GM03348 (cell line): Measurements from ENCODE around the gene BCORL1.

ENCODE experiments used
- DNase-seq: peaks from one replicate; pipeline ENCODE4 v3.0.0; 2012; ENCODE audit warnings: low spot score

The BCORL1 gene

GRCh38 chrX:130057209-130057608 is 74.8 kb downstream of the BCORL1 start:
- DNase-seq, result no peak

- no peak for DNase-seq
Observed at GRCh38 chrX:130058652-130059051, 76.2 kb downstream of the BCORL1 start.

- peak; percentile 94 for DNase-seq
Observed at GRCh38 chrX:130060122-130061069, 78.0 kb downstream of the BCORL1 start.

GRCh38 chrX:130066975-130067615 is 84.7 kb downstream of the BCORL1 start:
- no peak for DNase-seq

DNA sequence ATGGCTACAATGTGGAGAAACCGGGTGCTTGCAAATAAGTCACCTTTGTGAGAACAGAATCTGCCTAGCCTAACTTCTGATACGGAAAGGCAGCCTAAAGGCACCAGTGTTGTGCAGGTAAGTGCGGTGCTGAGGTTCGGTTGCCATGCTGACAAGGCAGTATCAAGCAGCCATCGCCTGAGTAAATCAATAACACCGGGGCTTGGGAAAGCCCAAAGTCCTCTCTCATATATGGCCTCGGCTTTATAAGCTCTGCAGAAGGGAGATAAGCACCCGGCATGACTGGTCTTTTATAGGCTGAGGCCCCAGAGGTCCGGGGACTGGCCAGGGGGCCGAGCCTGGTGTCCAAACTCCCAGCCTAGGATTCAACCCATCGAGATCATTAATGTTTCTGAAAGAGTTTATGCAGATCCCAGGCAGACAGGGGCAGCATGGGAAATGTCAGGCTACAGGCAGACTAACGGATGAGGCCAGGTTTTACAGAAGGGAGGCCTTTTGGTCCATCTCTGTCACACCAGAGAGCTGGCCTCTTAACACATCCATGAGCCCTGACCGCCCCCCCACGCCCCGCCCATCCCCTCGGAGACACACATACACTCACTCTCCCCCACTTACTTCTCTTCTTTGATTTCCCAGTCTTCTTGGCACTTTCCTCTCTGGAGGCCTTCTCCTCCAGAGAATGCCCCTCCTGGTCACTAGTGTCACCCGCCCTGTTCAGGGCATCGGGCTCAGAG is 89.3 kb downstream of the BCORL1 start:
- no peak for DNase-seq

GRCh38 chrX:130072345-130072740 is 89.9 kb downstream of the BCORL1 start:
- DNase-seq, result no peak

DNA sequence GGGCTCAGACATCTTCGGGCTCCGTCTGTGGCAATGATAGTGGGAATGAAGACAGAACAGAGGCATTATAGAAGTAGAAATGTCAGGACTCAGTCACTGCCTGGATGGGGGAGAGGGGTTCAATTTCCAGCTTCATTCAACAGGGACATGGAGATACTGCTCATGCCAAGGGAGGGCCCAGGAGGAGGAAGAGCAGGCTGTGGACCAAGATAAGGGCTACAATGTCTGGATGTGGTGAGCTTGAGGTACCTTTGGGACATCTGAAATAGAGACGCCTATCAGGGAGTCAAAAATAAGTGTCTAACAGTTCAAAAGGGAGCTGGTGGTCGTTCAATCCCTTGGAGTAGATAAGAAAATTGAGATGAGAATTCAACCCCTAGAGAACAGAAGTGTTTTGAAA is 93.3 kb downstream of the BCORL1 start:
- no peak for DNase-seq

GRCh38 chrX:130079824-130080406 is 97.5 kb downstream of the BCORL1 start:
- peak; percentile 80 for DNase-seq

DNA sequence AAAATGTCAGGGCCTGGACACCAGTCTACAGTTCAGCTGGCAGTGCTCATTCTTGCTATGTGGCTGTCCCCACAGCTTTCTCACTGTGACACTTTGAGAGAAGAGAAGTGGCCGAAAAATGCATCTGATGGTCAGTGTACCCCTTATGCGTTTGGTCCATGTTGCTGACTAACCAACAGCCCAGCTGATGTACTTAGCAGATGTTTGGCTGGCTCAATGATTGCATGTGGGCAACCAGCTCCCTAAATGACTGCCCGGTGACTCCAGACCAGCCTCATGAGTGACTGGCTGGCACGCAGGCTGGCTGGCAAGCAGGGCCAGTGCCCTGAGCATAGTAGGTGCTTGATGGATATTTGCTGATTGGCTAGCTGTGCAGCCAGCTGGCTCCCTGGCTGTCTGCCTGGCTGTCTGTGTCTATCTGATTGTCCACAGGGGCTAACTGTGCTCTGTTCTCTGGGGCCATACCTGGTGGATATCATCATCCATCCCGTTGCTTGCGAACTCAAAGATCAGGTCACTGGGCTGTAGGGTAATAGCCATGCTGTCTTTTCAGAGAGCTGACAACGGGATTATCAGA is 98.4 kb downstream of the BCORL1 start:
- no peak for DNase-seq

DNA sequence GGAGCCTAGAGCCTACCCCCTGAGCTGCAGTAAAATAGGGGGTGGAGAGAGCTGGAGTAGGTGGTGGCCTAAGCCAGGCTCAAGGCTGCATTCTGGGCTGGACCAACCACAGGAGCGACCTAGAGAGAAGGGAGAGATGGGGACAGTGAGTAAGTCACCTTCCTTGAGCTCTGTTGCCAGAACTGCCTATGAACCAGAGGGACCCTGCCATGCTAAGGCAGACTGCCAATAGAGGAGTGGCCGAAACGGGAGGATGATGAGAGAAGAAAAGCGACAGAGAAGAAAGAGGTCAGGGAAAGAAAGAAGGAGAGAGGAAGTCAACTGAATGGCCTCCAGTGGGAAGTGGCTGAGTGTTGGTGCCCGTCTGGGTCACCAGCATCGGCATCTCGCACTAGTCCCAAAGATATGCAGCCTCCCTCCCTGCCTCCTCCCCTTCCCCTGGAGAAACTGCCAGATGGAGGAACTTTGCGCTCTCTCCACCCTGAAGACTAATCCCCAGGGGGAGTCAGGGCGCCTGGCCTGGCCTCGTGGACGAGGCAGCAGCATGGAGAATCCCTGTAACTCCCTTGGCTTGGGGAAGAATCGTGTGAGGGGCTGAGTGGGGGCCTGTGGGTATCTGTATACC is 99.1 kb downstream of the BCORL1 start:
- DNase-seq, result peak; percentile 33

DNA sequence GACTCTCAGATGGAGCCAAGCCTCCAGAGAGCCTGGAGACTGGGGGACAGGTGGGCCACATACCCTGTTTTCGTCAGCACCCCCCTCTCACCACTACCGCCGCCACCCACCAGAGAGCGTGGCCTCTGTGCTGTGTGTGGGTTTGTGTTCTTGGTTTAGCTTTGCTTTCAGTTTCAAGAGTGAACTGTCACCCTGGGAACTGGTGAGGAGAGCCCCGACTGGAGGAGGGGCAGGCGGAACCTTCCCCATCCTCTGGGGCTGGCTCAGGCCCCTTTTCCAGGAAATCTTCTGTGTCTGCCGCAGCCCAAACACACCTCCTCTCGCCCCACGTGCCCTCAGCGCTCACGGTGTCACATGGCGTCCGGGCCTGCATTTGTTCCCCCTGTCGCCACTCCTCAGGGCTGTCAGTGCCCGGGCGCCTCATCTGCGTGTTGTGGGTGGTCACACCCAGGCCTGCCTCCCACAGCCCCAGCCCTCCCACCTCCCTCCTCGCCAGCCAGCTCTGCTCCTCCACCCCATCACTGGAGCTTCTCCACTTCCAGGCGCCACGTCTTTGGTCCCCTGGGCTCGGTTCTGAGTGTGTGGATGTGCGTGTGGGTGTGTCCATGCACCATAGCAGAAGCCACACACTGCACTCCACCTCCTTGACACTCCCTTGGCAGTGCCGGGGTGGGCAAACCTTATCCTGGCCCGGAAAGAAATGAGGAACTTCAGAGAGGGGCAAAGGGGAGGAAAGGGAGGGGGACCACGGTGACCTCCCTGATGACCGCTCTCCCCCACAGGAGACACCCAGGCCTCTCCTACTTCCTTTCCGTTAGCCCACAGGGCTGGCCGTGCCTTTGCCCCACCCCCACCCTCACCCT is 100.0 kb downstream of the BCORL1 start:
- DNase-seq, result peak; percentile 31

DNA sequence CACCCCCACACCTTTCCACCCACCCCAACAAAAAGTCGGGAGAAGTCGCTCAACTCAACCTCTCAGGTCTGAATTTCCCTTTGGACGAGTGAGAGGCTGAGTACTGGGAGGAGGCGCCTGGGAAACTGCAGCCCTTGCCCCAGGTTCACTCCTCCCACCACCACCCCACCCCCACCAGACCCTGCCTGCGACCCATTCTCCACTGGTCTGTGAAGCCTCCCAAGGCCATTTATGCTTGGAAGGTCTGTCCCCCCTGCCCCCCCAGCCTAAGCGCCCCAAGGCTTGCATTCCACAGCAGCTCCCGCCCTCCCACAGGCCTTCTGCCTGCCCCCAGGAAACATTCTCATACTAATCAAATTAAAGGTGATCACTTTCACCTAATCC is 100.7 kb downstream of the BCORL1 start:
- no peak for DNase-seq

DNA sequence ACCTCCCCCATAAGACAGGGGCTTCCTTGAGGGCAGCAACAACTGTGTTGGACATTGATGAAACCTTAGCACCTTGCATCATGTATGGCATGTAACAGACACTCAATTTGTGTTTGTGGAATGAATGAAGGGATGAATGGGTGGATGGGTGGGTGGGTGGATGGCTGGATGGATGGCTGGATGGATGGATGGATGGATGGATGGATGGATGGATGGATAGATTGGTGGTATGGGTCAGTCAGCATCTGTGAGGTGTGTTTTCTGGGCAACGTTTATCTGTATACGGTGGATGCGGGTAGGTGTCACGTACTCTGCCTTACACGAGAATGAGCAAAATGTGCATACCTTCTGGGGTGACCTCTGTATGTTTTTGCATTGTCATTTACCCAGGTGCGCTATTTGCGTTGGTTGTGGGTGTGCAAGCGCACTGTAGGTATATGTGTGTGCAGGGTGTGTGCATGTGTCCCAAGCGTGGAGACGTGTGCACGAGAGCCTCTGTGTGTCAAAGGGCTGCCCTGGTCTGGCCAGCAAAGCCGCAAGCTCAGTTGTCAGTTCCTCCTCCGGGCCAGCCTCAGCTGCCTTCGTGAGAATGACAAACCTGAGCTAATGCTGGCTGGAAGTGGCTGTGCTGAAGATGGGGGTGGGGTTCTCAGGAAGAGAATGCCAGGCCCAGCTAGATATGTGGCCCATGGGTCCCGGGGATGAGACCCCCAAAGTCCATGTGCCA is 101.4 kb downstream of the BCORL1 start:
- no peak for DNase-seq

GRCh38 chrX:130084631-130085237 is 102.3 kb downstream of the BCORL1 start:
- DNase-seq, result no peak

DNA sequence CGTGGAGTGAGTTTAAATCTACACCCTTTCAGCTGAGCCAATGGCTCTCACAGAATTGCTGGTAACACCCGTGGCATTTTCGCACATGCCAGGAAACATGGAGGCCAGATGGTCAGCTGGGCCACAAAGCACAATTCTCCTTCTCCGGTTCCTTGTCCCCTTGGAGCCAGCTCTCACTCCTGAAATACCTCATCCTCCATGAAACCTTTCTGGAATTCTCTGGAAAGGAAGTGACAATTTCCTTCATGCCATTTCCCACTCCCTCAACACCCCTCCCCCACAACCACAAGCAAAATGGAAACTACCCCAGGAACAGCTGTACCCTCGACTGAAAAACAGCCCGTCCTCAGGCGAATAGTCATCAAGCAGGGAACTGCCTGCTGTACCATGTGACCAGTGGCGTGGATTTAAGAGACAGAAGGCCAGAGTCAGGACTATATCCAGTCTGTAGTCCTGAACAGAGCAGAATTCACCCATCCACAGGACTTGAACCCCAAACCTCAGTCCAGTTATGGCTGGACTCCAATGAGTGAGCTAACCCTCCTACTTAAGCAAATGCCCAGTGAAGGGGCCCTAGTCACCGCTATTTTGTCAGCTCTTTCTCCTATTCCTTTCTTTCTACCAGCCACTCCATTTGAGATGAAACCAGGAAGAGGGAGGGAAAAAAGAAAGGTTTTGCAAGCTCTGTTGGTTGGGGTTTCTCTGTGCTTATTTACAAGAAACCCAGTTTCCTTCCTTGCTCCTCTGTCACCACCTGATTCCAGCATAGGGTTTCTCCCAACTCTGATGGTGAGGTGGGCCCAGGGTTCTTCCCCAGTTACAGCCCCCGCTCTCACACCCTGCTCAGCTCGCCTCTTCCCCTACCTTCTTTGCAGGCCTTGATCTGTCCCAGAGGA is 103.4 kb downstream of the BCORL1 start:
- DNase-seq, result peak; percentile 18

DNA sequence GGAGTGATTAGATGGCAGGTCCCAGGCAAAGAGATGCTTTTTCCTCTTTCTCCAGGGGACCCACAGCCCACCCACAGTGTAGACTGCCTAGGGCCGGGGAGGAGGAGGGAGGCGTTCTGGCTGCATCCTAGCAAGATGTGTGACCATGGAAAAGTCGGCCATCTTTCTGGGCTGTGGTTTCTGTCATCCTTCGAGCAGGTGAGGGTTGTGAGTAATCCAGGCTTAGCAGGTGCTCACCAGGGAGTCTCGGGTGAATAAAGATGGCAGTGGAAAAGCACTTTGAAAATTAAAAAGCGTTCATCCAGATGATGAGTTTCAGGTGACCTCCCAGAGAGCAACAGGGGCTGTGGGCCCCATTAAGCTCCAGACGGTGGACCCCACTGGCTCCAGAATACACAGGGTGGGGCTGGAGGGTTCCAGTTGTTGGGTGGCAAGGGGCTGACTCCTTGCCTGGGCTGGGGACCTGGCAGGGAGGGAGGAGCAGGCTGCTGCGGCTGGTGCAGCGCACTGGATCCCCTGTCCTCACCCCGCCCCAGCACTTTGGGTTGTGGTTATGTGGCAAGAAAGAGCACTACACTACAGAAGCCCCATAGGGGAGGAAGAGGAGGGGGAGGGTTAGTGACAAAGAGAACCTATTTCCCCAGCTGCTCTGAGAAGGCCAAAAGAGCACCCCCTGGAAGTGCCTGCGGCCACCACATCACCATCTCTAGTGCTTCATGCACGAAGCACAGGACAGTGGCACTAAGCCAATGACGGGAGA is 104.2 kb downstream of the BCORL1 start:
- no peak for DNase-seq

DNA sequence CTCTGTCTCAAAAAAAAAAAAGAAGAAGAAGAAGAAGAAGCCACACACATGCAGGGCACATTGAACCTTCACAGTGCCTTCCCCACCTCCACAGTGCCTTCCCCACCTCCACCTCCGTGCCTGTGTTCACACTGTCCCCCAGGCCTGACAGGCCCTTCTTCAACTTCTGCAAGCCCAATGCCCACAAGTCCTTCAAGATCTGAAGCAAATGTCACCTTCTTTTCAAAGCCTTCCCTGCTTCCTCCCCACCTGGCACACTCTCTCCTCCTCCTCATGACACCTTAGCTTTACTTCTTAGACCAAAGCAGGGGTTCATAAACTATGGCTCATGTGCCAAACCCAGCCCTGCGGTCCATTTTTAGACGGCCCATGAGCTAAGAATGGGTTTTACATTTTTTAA is 107.9 kb downstream of the BCORL1 start:
- no peak for DNase-seq
